HEK293T (cell line): Measurements from ENCODE around the gene TRHDE.

Experiments
- ARNT ChIP-seq: fragments of 450-650 bp; IDR thresholded peaks from 2 replicates; pipeline ENCODE4 v1.6.1; 2017; ENCODE audit warnings: mild to moderate bottlenecking
- BHLHE40 ChIP-seq: fragments of 450-650 bp; IDR thresholded peaks from 2 replicates; pipeline ENCODE4 v1.6.1; 2016; ENCODE audit warnings: mild to moderate bottlenecking, moderate library complexity, borderline replicate concordance
- CTBP1 ChIP-seq: fragments of 450-650 bp; IDR thresholded peaks from 2 replicates; pipeline ENCODE4 v1.6.1; 2016; ENCODE audit warnings: borderline replicate concordance
- FOXM1 ChIP-seq: fragments of 450-650 bp; IDR thresholded peaks from 2 replicates; pipeline ENCODE4 v1.6.1; 2017; ENCODE audit warnings: mild to moderate bottlenecking, borderline replicate concordance
- HDGF ChIP-seq: fragments of 450-650 bp; IDR thresholded peaks from 2 replicates; pipeline ENCODE4 v1.6.1; 2017; ENCODE audit warnings: antibody characterized with exemption, borderline replicate concordance
- L3MBTL2 ChIP-seq: fragments of 450-650 bp; conservative IDR thresholded peaks from 2 replicates; pipeline ENCODE4 v1.6.1; 2016; ENCODE audit warnings: mild to moderate bottlenecking
- NFRKB ChIP-seq: fragments of 450-650 bp; IDR thresholded peaks from 2 replicates; pipeline ENCODE4 v1.6.1; 2016; ENCODE audit warnings: mild to moderate bottlenecking, moderate library complexity
- SP1 ChIP-seq: fragments of 450-650 bp; IDR thresholded peaks from 2 replicates; pipeline ENCODE4 v1.6.1; 2017
- SUZ12 ChIP-seq: fragments of 450-650 bp; IDR thresholded peaks from 2 replicates; pipeline ENCODE4 v1.6.1; 2016; ENCODE audit warnings: mild to moderate bottlenecking
- TARDBP ChIP-seq: fragments of 450-650 bp; IDR thresholded peaks from 2 replicates; pipeline ENCODE4 v1.6.1; 2016

DNA sequence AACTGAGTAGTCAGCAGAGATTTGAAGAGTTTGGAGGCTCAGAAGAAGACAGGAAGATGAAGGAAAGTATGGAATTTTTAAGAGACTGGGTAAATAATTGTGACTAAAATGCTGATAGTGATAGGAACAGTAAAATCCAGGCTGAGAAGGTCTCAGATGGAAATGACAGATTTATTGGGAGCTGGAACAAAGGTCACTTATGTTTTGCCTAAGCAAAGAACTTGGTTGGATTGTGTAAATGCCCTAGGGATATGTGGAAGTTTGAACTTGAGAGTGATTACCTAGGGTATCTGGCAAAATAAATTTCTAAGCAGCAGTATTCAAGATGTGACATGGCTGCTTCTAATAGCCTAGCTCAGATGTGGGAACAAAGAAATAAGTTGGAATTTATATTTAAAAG, 180.9 kb downstream of the TRHDE start:
- TF ChIP-seq SUZ12 (no peak), CTBP1 (no peak), HDGF (no peak), TARDBP (no peak), SP1 (no peak), ARNT (no peak), FOXM1 (no peak), NFRKB (no peak), L3MBTL2 (no peak), BHLHE40 (no peak)
